ENCODE data around the gene TMEM270.

GRCh38 chr7:73824986-73825385 is 36.0 kb upstream of the TMEM270 start:
- TF ChIP-seq, protein P1, sequence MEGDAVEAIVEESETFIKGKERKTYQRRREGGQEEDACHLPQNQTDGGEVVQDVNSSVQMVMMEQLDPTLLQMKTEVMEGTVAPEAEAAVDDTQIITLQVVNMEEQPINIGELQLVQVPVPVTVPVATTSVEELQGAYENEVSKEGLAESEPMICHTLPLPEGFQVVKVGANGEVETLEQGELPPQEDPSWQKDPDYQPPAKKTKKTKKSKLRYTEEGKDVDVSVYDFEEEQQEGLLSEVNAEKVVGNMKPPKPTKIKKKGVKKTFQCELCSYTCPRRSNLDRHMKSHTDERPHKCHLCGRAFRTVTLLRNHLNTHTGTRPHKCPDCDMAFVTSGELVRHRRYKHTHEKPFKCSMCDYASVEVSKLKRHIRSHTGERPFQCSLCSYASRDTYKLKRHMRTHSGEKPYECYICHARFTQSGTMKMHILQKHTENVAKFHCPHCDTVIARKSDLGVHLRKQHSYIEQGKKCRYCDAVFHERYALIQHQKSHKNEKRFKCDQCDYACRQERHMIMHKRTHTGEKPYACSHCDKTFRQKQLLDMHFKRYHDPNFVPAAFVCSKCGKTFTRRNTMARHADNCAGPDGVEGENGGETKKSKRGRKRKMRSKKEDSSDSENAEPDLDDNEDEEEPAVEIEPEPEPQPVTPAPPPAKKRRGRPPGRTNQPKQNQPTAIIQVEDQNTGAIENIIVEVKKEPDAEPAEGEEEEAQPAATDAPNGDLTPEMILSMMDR (conservative IDR thresholded peaks at IDR 0.05; ENCODE audit: low read depth, low read length) = no peak
- no peak for TF ChIP-seq POLR2A (IDR thresholded peaks at IDR 0.05; ENCODE audit: low read depth, low read length)
